NCI-H69 (cell line): Measurements from ENCODE around the gene ENDOG.
"Not testable (repeated sequence)": the region's sequence is repeated elsewhere in the genome, so short reads cannot be mapped to it uniquely, and the experiment has no call there.

ENCODE experiments used
- DNase-seq: peaks from one replicate; lab custom pipeline; 2025; lab: John Stamatoyannopoulos, UW

ENDOG gene

GRCh38 chr9:128828719-128829452, 10.6 kb downstream of the ENDOG start:
- DNase-seq = no peak

- DNase-seq = peak; percentile 98
Observed at GRCh38 chr9:128829477-128830251, 11.4 kb downstream of the ENDOG start, which contains the start of gene SPOUT1. TSS of gene SPOUT1 (minus strand) at chr9:128829794. CDS start at chr9:128829780, 14 bp downstream.

- no peak for DNase-seq
Observed at GRCh38 chr9:128833696-128834095, 15.4 kb downstream of the ENDOG start.

GRCh38 chr9:128835246-128836210, 17.2 kb downstream of the ENDOG start:
- no peak for DNase-seq

GRCh38 chr9:128836509-128837145, 18.3 kb downstream of the ENDOG start:
- no peak for DNase-seq

GRCh38 chr9:128838338-128838737, 20.0 kb downstream of the ENDOG start:
- DNase-seq = peak; percentile 29

- DNase-seq = no peak
Observed at GRCh38 chr9:128840524-128840923, 22.2 kb downstream of the ENDOG start.

GRCh38 chr9:128841694-128842492, 23.6 kb downstream of the ENDOG start:
- DNase-seq = no peak

GRCh38 chr9:128843171-128843570, 24.9 kb downstream of the ENDOG start:
- not testable (repeated sequence) for DNase-seq

- peak; percentile 96 for DNase-seq
Observed at GRCh38 chr9:128845186-128845931, 27.1 kb downstream of the ENDOG start.

- DNase-seq = no peak
Observed at GRCh38 chr9:128846680-128847030, 28.4 kb downstream of the ENDOG start.

- DNase-seq = no peak
Observed at GRCh38 chr9:128847803-128848202, 29.5 kb downstream of the ENDOG start.

GRCh38 chr9:128851024-128851423, 32.7 kb downstream of the ENDOG start:
- not testable (repeated sequence) for DNase-seq

GRCh38 chr9:128851779-128852600, 33.7 kb downstream of the ENDOG start:
- peak; percentile 42 for DNase-seq

GRCh38 chr9:128852646-128853045, 34.3 kb downstream of the ENDOG start:
- DNase-seq = not testable (repeated sequence)

GRCh38 chr9:128854454-128854853, 36.2 kb downstream of the ENDOG start:
- DNase-seq = not testable (repeated sequence)

- DNase-seq = not testable (repeated sequence)
Observed at GRCh38 chr9:128858476-128858875, 40.2 kb downstream of the ENDOG start.

- DNase-seq = no peak
Observed at GRCh38 chr9:128860937-128861336, 42.6 kb downstream of the ENDOG start.

- no peak for DNase-seq
Observed at GRCh38 chr9:128861501-128861900, 43.2 kb downstream of the ENDOG start.
